ENCODE results near the gene SFXN3.

The SFXN3 gene

DNA sequence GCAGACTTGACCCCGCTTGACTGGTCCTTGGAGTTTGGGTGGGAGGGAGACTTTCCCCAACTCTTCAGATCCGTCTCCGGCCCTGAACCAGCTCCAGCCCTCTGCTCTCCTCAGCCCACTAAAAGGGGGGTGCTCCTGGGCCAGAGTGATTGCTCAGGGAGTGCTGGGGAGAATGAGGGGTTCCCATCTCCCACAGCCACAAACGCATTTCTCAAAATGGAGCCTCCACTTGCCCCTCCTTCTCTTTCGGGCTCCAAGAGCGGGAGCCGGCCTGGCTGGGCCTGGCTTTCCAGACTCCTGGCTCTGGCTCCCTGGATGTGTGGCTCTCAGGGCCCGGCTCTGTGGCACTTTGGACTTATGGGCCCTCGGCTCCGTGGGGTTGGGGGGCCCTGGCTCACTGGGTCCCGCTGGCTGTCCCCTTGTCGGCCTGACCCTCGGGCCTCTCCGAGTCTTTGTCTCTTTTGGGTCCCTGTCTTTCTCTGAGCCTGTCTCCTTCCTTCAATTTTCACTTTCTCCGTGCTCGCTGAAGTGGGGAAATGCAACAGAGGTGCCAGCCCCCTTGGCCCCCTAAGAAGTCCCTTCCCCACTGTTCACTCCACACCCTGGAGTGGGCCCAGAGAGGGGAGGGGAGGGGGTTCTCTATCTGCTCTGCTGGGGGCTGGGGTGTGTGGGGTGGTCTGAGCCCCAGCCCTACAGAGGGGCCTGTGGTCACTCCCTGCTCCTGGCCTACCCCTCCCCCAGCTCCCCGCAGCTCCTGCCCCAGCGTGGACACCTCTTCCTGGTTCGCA, 30.7 kb upstream of the SFXN3 start:
- no peak for DNase-seq (ENCODE audit: low spot score)

DNA sequence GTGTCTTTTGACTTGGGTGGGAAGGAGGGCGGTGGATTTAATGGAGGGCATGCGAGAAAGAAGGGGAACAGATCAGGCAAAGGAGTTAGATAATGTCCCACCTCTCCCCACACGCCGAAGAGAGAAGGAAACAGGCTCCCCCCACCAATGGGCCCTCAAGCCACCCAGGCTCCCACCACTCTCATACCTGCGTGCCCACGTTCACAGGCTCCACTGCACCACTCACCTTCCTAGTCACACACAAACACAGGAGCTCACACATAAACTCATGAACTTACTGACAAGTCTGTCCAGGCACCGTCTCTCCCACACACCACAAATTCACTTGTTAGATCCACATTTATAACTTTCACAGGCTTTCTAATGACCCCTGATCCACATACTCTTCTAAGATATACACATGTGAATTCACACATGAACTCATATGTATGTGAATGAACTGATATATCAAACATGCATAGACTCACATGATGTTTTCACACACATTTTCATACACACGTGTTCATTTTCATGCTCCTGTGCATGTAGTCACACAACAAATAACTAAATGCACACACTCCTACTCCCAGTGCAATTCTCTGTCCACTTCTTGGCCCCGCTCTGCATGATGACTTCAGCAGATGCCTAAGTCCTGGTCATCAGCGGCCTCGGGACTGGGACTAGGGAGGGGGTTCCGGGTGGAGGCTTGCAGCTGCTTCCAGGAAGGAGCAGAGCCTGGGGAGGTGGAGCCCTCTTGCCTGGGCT, 29.9 kb upstream of the SFXN3 start:
- peak; percentile 87 for DNase-seq (ENCODE audit: low spot score)

DNA sequence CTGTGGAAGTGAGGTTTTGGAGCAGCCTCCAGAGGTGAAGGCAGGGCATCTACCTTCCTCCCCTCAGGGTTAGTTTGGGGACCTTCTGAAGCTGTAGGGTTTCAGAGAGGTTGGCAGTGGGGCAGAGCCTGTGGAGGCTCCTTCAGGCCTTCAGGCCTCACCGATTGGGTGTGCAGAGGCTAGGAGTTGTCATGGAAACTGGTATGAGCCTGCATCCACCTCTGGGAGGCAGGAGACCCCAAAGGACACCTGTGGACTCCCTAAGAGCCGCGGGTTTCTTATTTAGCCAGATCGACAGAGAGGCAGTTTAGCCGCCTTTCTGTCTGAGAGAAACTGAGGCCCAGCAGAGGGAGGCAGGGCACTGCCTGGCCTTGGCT, 29.4 kb upstream of the SFXN3 start:
- DNase-seq (ENCODE audit: low spot score) = no peak

DNA sequence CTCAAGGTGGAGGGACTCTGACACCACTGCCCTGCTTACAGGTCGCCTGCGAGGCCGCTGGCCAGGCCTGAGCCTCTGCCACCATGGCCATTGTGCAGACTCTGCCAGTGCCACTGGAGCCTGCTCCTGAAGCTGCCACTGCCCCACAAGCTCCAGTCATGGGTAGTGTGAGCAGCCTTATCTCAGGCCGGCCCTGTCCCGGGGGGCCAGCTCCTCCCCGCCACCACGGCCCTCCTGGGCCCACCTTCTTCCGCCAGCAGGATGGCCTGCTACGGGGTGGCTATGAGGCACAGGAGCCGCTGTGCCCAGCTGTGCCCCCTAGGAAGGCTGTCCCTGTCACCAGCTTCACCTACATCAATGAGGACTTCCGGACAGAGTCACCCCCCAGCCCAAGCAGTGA, 28.6 kb upstream of the SFXN3 start:
- no peak for DNase-seq (ENCODE audit: low spot score)

DNA sequence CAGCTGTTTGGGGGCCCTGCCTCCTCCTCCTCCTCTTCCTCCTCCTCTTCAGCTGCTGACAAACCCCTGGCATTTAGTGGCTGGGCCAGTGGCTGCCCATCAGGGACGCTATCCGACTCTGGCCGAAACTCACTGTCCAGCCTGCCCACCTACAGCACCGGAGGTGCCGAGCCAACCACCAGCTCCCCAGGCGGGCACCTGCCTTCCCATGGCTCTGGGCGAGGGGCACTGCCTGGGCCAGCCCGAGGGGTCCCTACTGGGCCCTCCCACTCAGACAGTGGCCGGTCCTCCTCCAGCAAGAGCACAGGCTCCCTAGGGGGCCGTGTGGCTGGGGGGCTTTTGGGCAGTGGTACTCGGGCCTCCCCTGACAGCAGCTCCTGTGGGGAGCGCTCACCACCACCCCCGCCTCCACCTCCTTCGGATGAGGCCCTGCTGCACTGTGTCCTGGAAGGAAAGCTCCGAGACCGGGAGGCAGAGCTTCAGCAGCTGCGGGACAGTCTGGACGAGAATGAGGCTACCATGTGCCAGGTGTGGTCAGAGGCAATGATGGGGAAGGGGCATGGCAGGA, 27.3 kb upstream of the SFXN3 start:
- DNase-seq (ENCODE audit: low spot score) = no peak

DNA sequence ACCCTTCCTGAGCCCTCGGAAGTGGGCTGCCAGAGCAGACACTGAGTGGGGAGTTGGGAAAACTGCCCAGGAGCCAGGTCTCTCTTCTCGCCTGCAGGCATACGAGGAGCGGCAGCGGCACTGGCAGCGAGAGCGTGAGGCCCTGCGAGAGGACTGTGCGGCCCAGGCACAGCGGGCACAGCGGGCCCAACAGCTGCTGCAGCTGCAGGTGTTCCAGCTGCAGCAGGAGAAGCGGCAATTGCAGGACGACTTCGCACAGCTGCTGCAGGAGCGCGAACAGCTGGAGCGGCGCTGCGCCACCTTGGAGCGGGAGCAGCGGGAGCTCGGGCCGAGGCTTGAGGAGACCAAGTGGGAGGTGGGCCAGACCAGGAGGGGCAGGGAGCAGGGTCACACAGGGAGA, 25.7 kb upstream of the SFXN3 start:
- no peak for DNase-seq (ENCODE audit: low spot score)

DNA sequence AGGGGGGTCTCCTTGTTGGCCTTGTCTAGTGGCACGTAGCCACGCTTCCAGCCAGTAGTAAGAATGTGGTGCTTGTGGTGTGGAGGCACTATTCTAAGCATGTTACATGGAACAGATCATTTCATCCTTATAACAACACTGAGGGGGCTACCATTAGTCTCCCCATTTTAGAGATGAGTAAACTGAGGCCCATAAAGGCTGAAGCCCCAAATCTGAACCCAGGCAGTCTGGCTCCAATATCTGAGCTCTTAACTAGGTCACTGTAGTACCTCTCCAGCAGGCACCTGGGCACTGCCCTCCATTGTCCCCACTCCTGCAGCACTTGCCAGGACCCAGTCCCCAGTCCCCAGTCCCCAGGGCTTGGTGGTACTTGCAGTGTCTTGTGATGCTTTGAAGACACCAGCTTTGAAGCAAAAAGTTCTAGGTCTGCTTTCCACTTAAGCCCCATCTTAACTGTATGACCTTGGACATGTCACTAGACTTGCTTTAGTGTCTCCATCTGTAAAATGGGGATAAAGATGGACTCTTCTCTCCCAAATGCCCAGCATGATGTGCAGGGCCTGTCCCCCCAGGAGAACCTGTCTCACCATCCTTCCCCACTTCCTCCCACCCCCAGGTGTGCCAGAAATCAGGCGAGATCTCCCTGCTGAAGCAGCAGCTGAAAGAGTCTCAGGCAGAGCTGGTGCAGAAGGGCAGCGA, 25.0 kb upstream of the SFXN3 start:
- no peak for DNase-seq (ENCODE audit: low spot score)

DNA sequence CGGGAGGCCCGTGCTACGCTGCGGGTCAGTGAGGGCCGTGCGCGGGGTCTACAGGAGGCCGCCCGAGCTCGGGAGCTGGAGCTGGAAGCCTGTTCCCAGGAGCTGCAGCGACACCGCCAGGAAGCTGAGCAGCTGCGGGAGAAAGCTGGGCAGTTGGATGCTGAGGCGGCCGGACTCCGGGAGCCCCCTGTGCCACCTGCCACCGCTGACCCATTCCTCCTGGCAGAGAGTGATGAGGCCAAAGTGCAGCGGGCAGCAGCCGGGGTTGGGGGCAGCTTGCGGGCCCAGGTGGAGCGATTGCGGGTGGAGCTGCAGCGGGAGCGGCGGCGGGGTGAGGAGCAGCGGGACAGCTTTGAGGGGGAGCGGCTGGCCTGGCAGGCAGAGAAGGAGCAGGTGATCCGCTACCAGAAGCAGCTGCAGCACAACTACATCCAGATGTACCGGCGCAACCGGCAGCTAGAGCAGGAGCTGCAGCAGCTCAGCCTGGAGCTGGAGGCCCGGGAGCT, 24.4 kb upstream of the SFXN3 start:
- DNase-seq (ENCODE audit: low spot score) = peak; percentile 81

DNA sequence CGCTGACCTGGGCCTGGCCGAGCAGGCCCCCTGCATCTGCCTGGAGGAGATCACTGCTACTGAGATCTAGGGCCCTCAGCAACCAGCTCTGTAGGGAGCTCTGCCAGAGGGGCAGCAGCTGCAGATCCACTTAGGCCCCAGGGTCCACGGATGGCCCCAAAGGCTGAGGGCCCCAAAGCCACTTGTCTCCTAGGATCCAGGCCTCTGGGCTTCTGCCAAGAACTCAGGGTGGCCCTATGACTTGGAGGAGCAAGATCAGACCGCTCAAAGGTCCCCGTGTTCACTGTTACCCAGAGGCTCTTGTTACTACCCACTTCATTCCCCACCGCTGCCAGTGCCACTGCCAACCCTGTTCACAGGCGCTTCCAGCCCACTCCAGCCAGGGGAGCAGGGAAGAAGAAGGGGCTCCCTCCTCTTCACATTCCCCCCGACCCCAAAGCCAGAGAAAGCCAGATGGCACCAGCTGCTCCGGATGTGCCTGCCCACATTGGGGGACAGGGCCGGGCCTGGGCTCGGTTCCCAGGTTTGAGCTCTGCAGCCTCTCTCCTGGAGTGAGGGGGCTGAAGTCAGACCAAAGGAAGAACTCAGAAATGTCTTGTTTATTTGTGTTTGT, 23.8 kb upstream of the SFXN3 start:
- no peak for DNase-seq (ENCODE audit: low spot score)

DNA sequence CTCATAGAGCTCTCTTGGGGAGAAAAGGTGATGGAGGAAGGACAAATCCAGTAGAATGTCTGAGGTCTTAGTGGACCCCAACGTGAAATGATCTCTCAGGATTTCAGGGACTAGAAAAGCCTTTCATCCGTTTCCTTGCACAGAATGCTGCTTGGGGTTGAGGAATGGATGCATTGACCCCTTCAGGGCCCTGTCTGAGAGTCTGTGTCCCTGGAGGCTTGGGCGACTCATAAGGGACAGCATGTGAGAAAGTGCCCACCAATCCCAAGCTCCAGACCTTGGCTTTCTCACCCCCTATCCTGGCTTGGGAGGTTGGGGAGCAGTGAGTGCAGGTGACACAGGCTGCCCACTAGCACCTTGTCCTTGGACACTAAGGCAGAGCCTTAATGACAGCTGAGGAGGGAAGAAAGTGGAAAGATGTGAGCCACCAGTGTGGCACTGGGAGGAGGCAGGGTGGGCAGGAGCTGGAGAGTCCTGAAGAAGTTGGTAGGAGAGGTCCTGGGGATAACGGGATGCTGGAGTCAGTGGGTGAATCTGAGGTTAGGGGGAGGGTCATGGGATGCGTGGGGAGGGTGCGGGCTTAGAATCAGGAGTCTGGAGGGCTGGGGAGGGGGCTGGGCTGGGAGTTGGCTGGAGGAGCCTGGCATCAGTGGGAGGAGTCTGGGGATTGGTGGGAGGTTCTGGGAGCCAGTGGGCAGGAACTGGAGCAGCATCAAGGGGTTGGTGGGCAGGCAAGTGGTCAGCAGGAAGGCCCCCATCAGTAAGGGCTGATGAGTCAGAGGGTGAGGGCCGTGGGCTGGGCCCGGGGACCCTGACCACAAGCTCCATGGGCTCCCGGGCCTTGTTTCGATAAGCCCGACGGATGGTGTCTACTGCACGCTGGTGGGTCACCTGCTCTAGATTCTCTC, 22.9 kb upstream of the SFXN3 start:
- DNase-seq (ENCODE audit: low spot score) = no peak

DNA sequence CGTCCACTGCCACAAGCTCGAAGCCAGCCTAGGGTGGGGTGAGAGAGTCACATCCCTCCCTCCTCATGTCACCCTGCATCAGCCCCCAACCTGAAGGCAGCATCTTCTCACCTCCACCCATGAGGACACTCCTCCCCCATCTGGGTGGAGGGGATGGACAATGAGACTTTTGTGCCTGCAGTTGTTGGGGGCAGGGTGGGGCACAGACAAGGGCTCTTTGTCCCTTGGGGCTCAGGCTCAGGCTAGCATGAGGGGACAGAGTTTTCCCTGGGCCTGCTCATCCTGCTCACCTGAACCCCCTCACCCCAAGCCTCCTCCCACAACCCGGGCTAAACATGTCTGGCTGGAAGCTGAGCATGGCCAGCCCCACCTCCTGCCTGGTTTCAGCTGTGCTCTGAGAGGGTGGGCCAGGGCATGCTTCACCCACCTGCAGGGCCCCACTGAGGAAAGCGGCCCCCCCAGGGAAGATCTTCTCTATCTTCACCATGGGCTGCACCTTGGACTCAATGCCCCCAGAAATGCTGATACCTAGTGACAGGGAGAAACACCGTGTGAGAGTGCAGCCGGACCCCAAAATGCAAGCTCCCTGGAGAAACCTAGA, 22.1 kb upstream of the SFXN3 start:
- DNase-seq (ENCODE audit: low spot score) = no peak

DNA sequence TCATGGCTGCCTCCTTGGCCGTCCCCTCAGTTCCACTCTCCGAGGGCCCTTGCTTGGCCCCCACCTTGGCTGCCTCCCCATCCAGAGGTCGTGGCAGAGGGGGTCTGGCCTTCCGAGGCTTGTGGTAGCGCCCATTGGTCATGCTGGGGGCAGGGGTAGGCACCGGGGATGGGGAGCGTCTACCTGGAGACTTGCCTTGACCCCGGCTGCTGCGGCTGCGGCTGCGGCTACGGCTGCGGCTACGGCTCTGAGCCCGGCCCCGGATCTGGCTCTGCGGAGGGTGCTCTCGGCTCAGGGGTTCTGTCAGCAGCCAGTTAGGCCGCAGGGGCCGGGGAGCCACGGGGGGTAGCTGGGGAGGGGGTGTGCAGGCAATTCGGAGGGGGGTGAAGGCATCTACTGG, 20.7 kb upstream of the SFXN3 start:
- no peak for DNase-seq (ENCODE audit: low spot score)

DNA sequence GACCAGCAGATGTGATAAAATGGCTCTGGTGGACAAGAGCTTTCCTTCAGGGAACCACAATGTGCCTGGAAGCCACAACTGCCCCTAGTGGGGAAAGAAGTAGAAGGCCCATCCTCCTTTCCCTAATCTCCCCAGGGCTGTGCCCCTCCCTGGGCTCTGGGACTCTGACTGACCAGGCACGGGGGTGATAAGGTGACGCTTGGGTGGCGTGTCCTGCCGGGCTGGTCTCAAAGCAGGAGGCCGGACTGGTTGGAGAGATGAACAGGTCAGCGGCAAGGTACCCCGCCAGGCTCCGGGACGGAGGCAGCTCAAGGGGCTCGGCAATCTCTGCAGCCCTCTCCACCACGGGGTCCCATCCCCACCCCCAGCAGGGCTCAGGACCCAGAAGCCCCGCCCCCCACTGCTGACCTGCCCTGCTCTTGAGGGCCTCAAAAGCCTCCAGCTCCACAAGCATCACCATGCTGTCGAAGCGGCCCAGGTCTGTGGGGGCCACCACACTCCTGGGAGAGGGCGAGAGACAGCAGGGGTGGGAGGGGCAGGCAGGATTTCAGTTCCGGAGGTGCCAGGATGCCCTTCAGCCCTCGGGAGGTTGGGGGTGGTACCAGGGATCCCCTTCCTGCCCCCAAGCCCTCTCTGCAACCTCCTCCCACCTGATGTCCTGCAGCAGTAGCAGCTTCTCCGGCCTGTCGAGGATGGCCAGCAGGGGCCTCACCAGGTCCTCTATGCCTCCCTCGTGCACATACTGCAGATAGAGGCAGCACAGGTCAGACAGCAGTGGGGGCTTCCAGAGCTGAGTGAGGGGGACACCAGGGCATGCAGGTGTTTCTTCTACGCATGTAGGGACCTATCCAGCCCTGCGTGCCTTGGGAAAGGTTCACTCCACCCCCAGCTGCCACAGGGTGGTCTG, 19.3 kb upstream of the SFXN3 start:
- DNase-seq (ENCODE audit: low spot score) = no peak

DNA sequence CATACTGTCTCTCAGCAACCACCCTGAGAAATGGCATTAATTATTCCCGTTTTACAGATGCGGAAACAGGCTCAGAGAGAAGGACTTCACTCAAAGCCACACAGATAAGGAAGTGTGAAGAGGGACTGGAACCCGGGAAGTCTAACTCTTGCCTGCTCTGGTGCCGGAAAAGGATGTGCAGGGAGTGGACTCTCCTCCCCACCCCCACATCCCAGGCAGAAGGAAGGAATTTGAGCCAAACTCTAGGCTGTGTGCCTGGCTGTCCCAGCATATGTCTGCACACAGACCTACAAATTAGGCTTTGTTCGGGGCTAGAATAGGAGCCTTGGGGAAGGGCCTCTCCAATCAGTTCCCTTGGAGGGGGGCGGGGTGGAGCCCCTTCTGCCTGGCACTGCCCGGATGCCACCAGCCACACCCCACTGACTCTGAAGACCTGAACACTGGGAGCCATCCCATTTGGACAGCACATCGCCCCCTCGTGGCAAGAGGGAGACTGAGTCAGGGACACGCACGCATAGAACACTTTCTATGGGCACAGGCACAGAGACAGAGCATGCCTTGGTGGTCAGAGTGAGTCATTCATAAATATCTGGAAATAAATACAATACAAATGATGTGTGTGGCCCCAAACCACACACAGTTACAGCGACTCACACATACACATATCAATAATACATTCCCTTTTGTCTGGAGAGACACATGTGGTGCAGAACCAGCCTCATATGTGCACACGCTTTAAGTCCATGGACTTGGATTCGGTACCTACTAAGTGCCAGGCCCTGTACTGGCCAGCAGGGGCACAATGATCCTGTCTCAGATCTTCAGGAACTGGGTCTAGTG, 18.3 kb upstream of the SFXN3 start:
- DNase-seq (ENCODE audit: low spot score) = peak; percentile 82

DNA sequence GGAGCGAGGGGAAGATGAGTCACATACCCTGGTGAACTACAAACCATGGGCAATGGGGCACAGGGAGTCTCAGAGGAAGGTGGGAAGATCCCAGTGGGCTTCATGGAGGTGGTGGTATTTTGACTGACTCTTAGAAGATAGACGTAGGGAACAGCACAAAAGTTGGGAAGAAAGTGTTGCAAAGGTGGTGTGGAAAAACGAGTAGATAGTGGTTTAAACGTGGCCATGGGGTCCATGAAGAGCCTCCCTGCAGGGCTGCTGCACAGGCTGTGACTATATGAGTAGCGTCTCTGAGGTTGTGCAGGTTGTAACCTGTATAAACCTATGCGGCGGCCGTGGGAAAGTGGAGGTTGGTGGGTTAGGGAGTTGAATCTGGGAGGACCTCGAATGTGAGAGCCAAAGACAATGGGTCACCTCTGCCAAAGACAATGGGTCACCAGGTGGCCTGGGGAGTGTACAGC, 17.6 kb upstream of the SFXN3 start:
- no peak for DNase-seq (ENCODE audit: low spot score)

DNA sequence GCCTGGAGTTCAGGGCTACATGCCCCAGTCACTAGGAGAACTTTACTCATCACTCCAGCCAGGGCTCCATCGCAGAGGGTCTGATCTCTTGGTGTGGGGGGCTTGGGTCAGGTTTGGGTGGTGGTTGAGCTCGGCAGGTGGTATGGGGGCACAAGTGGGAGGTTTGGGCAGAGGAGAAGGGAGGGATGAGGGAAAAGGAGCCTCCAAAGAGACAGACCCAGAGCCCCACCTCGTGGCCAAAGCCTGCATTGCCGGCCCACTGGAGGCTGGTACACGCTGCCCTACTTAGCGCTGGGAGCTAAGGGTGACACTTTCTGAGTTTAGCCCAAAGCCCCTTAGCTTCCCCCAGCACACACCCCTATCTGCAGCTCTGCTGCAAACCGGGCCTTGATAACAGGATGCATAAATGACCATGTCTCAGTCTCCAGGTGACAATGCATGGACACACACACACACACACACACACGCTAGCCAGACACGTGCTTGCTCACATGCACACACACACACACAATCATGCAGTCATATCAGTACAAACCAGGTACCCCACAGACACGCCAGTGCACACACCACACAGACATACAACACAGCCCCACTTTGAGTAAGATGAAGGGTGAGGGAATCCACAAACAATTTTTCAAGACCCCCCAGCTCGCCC, 16.7 kb upstream of the SFXN3 start:
- peak; percentile 88 for DNase-seq (ENCODE audit: low spot score)

DNA sequence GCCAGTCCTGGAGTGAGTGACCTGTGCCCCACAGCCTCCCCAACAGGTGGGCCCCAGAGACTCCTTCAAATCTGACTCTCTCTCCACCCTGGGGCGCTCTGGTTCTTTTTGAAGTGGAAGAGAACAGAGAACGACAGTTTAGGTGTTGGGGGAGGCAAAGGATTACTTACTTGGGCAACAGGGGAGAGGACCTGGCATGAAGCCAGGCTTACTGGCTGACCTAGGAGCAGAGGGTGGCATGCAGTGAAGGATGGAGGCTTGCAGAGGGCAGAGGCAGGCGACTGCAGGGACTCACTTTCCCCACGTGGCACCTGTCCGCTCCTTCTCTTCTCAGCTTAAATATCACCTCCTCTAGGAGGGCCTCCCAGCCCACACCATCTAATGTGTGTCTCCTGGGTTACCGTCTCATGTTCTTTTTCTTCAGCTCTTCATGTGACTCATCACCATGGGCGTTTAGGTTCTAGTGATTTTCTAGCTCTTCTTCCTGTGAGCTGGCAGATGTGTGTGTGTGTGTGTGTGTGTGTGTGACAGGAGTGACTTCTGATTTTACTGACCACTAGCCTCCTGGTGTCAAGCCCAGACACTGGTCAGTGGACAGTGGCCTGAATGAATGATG, 16.0 kb upstream of the SFXN3 start:
- DNase-seq (ENCODE audit: low spot score) = no peak

DNA sequence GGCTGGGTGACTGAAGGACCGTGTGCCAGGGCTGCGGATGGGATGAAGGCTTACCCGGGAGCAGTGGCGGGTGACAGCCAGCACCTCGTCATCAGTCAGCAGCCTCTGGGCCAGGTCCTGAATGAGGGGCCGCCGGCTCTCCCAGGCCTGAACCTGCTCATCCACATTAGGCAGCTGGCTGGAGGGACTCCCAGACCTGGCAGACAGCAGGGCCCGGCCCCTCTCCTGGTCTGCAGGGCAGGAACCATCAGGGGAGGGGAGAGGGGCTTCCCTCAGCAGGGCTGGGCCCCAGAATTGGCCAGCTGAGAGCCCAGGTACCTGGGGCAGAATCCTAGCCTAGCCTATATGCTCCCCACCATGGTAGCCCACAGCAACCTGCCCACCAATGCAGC, 15.5 kb upstream of the SFXN3 start:
- DNase-seq (ENCODE audit: low spot score) = no peak
